ENCODE measurements around the gene RABGAP1.
"Not testable (repeated sequence)": the region's sequence is repeated elsewhere in the genome, so short reads cannot be mapped to it uniquely, and the experiment has no call there.

Gene RABGAP1

DNA sequence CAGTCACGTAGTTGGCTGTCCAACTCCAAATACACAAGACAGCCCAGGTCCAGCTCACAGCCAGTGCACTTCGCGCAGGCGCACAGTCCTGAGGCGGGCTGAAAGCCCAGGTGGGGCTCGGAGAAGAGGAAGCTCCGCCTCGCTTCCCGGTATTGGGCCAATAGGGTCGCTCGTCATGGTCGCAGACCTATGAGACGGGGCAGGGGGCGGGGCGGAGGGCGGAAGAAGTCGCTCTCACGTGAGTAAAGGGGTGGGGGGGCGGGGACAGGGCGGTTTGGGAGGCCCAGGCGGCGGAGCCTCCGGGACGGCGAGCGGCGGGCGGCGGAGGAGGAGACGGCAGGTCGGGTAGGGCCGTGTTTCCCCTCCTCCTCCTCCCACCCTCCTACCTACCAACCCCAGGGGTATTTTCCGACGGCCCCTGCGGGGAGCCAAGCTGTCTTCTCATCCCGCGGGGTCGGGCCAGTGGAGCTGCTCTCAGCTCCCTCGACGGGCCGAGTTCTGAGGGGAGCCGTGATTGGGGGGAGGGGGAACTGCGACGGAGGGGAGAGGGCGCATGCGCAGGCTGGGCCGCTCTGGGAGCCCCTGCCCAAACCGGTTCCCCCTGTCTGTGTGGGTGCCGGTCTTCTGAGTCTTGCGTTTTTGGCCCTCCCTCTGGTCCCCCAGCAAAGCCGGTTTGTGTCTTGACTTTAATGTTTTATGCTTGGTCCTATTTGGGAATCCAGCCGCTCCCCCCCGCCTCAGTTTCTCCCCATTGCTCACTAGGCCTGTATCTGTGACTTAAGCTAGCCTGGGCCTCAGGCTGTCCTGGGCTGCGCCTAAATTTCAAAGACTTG is at the start of gene RABGAP1:
Gene RABGAP1 (plus strand): TSS at position 272 of the 833 bp plus-strand sequence. CDS start 16,040 bp downstream, outside the sequence.
- DNase-seq, result peak; percentile 96

DNA sequence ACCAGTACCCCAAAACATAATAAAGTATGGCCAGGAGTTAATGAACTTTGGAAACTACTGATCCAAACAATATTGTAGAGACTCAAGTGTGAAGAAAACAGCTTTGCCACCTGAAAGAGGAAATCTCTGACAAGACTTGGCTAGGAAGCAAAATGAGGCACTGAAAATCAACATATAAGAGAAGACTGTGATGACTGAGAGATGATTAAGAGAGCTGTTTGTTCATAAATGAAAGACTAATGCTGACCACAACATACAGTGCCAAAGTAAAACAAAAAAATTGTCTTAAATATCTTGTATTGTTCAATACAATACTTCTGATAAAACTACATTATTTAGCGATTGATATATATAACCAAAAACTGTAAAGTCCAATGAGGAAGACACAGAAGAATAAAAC is 42.9 kb upstream of the RABGAP1 start:
- DNase-seq, result no peak

DNA sequence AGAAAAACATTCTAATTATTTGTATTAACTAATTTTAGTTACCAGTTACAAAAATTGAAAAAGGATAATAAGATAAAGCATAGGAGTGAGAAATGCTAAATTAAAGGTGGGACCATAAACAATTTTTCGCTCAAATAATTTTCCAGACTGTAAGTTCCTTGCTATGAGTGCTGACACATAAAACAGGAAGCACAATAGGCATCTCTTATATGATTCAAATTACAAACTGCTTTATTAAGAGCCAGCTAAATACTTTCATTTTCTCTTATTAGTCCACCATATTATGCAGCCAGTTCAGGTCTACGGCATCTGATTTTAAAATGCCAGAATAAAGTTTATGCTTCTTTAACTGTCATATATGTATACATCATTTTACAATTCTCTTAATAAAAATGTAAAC is 40.0 kb upstream of the RABGAP1 start:
- no peak for DNase-seq

DNA sequence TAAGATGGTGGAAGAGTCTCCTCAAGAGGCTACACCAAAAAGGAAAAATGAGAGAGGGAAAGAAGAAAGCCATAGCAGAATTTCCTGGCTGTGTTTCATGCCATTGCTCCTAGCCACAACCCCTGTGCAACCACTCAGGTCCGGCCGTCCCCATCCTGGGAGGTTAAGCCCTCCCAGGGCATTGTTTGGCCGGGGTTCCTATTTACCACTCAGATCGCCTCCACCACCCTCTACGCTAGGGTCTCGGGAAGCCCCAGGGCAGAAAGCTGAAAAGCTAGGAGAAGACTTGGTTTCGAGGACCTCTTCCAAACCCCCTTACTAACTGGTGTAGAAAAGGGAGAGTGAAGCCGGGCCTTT is 36.4 kb upstream of the RABGAP1 start:
- no peak for DNase-seq

DNA sequence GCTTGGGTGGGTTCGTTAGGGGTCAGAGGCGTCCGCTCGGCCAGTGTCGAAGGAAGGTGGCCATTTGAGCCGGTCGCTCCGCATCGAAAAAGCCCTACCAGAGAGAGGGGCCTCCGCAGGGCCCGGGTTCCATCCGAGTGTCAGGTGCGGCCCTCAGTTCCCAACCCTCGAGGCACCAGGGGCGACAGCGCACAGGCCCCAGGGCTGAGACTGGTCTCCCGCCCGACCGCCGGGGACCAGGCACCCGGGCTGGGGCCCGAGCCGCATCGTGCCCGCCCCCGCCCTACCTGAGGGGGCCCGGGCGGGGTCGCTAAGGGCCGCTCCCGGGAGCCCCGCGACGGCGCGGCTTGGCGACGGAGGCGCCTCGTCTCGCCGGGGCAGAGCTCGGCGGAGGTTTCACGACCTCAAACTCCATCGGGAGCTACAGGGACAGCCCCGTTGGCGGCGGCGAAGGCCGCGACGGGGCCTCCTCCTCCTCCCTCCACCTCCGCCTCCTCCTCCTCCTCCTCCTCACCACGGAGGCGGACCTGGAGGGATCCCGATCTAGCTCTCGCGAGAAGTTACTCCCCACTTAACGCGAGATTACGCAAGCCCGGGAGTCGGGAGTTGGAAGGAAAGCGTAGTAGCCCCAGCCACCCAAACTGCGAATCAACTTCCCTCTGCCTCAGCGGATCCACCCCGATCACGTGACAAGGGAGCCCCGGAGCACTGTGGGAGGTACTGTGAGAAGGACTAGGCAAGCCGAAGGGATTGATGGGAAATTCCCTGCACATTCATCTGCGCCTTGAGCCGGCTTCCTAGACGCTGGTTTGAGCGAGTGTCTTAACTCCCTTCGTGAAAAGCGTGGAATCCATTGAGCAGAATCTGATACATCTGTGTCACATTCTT is 35.8 kb upstream of the RABGAP1 start, which contains the start of gene RC3H2:
Gene RC3H2 (minus strand): TSS at position 537 of the 888 bp plus-strand sequence. CDS start 7,850 bp downstream, outside the sequence.
- peak; percentile 94 for DNase-seq

DNA sequence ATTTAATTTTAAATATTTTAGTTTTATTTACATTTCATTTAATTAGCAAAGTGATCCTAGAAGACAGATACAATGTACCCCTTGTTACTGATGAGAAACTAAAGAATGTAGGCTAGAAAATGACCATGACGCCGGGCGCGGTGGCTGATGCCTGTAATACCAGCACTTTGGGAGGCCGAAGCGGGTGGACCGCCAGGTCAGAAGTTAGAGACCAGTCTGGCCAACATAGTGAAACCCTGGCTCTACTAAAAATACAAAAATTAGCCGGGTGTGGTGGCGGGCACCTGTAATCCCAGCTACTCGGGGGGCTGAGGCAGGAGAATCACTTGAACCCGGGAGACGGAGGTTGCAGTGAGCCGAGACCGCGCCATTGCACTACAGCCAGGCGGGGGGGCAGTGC is 34.7 kb upstream of the RABGAP1 start:
- DNase-seq, result not testable (repeated sequence)

DNA sequence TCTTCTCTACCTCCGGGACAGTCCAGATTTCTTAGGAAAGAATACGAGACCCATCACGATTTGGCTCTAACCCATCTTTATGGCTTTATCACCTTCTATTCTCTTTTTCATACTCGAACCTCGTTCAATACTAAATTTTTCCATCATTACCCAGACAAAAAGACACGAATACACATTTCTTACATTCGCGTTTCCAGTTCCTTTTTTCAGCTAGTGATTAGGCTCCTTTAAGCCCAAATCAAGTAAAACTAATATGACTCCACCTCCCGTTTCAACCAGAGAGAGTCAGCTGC is 28.2 kb upstream of the RABGAP1 start:
- no peak for DNase-seq

DNA sequence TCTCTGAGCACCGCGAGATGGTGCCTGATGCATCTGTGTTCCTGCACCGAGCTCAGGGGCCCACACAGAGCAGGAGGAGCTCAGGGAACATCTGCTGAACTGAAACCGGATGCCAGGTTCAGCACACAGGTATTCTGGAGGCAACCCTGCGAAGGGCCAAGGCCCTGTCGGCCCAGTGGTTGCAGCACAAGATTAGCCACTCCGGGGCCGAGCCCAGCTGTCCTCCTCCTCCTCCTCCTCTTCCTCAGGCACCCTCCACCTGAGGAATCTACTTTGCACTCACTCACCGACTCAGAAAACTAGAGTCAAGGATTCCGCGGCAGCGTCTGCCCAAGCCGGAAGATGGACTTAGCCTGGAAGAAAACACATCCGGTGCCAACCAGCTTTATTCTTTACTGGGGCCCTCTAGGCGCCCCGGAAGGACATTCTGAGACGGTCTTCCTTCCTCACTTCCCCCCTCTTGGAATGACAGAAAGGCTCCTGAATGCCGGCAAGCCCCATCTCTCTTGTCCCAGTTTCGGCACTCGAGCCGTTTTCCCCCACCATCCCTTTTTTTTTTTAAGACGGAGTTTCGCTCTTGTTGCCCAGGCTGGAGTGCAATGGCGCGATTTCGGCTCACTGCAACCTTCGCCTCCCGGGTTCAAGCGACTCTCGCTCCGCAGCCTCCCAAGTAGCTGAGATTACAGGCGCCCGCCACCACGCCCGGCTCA is 27.7 kb upstream of the RABGAP1 start, which contains the start of gene ZBTB6:
Gene ZBTB6 (minus strand): TSS at position 360 of the 710 bp plus-strand sequence. CDS start 1,251 bp downstream, outside the sequence.
- peak; percentile 47 for DNase-seq

DNA sequence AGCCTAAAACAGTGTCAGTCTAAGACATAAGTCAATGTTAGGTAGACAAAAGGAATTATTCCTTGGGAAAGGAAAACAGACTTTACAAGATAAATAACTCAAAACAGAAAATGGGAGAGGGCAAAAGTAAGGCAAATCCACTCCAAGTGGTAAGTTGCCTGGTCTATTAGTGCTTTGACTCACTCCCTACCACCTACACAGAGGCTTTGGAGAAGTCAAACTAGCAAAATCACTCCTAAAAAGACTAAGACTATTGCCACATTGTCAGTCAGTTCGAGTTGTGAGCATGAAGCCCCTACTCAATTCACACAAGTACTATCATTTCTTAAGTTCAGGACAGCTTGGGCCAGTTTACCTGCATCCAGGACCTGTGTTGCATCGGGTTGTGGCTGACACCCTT is 22.5 kb upstream of the RABGAP1 start:
- no peak for DNase-seq

DNA sequence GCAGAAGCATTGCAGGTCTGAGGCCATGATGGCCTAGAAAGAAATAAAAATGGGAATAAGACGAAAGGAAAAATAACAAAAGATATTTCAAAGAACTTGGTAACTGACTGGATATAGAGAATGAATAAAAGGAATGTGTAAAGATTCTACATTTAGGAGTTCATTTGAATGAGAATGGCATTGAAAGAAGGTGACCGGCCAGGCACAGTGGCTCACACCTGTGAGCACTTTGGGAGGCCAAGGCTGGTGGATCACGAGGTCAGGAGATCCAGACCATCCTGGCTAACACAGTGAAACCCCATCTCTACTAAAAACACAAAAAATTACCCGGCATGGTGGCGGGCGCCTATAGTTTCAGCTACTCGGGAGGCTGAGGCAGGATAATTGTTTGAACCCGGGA is 18.1 kb upstream of the RABGAP1 start:
- DNase-seq, result no peak

DNA sequence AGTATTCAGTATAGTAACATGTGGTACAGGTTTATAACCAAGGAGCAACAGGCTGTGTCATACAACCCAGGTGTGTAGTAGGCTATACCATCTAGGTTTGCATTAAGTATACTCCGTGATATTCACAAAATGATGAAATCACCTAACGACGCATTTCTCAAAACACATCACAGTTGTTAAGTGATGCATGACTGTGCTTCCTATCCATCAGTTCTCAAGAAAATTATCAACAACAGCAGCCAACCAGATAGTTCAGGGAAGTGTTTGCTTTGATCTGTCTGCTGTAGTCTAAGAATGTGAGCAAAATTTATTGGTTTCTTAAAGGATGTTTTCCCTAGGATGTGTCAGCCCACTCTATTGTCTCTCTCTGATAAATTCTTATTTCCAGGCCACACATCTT is 16.9 kb upstream of the RABGAP1 start:
- DNase-seq, result no peak

DNA sequence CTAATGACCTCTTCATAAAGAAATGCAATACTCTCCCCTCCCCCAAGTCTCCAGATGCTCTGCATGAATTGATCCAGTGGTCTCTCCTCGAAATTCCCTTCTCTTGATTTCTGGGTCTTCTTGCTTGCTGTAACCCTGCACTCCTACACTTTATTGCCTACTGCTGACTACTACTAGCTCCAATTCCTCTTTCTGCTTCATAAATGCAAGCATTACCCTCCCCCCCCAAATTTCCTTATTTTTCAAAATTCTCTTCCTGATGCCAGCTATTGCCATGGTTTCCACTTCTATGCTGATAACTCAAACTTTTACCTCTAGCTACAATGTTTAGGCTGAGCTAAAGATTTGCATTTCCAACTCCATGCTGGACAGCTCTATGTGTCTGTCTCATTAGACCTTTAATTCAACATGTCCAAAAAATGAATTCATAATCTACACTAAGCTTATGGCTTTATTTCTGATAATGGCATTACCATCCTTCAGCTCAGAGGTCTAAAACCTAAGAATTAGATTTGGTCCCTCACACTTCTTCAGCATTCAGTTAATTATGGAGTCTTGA is 10.9 kb upstream of the RABGAP1 start:
- no peak for DNase-seq

DNA sequence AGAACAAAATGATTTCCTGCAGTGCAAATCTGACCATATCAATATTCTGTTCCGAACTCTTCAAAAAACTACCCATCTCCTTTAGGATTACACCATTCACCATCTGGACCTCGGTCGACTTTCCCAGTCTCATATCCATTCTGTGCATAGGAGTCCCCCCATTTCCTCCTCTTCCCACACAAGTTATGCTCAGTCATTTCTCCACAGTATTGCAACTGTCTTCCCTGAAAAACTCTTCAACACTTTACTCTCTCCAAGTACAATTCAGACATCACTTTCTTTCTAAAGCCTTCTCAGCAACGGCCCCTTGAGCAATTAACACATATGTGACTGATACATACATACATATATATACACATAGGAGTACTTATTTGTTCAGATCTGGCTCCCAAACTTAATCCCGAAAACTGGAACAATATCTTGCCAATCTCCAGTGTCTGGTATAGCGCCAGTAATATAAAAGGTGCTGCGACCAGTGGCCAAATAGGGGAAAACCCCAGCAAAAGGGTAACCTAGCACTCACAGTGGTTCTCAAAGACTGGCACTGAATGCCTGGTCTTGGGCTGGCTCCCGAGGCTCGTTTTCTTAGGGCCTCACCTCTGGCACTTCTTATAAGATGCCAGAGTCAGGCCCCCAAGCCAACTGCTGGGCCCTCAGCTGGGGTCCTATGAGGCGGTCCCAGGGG is 10.1 kb upstream of the RABGAP1 start:
- no peak for DNase-seq

DNA sequence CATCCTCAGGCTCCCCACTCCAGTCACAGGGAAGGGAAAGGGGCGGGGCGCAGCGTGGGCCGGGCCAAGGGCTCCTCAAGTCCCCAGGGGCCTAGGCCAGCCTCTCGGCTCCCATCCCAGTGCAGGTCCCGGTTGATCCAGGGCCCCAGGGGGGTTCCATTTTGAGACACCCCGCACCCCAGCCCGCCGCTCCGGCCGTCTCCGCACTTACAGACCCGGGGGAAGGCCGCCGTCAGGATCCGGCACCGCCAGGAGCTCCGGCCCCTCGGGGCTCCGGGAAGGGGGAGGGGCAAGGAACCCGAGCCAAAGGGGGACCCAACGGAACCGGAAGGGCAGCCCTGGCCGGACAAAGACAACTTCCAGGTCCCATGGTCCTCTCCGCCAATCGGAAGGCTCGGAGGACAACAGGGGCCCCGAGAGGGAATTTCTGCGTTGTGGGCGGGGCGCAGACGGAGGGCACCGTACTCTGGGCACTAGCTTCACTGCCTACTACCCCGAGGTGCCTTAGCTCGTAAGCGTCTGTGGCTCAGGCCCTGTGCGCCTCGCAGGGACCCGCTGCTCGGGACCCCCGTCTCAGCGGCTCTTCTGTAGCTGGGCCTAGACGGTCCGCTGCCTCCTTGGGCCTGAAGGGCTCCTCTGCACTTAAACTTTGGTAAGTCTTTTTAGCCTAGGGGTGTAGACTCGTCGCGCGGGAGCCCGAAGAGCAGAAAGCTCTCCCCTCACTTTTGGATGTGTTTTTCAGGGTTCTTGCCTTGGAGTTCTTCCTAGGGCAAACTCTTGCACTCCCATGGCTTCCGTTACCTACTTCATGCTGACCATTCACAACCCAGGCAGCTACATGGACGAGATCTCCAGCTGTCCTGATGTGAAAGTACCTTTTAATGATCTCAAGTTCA is 9.3 kb upstream of the RABGAP1 start, which contains the start of gene ZBTB26:
Gene ZBTB26 (minus strand): TSS at position 287 of the 896 bp plus-strand sequence. CDS start 11,578 bp downstream, outside the sequence.
- peak; percentile 75 for DNase-seq

DNA sequence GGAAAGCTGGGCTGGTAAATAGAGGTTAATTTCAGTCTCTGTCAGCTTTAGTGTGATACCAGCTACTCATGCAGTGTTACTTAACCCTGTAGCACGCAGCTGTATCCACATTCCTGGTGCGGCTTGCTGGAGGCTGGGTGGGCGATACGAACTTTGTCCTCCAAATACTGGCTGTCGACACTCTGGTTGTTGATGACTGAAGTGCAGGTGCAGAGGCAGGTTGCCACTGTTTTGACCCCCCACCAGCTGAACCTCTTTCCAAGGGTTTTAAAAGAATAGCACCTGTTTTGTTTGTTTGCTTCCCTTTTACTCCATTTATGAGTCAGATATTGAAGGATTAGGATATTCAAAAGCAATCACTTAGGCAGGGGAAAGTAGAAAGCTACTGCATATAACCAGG is 4.4 kb upstream of the RABGAP1 start:
- DNase-seq, result no peak

DNA sequence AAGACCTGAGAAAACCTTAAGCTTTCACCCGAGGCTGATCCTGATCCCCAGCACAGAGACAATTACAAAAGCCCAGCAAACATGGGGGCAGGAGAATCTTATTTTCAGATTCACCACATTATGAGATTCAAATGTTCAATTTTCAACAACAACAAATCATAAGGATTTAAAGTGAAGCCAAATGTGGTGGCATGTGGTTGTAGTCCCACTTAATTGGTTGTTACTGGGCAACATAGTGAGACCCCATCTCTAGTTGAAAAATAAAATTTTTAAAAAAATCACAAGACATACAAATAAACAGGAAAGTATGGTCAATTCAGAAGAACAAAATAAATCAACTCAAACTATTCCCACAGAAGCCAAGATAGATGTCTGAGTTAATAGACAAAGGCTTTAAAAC is 3.9 kb upstream of the RABGAP1 start:
- no peak for DNase-seq

DNA sequence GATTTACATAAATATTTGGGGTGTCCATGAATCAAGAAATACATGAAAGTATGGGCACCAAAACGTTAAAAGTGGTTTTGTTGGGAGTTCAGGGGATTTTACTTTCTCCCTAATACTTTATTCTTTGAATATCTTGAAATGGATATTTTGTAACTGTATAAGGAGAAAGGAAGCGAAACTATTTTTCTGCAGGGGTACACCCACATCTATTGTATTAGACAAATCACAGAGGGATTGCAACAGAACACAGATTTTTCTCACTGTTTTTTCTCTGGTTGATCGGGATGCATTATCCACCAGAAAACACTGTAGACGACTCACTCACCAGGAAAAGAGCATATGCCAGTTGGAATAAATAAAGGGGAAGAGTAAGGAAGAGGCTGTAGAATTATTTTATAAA is 1.2 kb upstream of the RABGAP1 start:
- no peak for DNase-seq

DNA sequence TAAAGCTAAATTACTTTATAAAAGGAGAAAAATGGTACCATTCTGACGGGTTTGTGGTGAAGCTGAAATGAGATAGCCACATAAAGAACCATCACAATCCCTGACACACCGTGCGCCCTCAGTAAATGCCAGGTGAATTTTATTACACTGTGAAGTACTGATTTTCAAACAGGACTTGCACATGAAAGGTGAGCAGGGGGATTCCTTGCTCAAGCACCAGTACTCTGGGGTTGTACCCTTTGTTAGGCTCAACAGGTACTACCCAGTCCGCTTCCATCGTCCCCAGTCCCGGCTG is 419 bp upstream of the RABGAP1 start:
- no peak for DNase-seq

DNA sequence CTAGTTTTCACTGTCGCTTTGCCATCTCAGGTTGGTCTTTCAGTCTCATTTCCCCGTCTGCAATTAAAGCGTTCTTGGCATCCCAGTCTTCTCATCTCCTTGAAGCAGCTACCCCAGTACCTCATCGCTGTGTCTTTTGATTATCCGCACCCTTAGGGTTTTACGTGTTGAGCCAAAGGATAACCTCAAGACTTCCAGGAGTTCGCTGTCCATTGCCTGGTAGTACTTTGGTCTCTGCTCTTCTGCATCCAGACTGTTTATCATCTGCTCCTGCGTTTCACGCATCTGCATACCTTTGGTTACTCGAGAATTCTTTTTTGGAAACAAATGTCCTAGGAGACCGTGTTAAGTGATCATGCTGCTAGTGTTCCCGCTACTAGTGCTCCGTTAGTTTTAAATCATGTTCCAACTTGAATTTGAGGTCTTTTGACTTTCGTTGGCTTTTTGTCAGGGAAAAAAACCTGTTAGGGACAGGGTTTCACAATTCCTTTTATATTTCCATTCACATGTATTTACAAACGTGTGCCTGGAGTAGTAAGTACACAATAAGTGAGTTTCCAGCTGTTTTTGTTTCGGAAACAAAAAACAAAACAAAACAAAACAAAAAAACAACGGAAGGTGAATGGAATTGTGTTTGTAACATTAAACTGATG is 888 bp downstream of the RABGAP1 start:
- DNase-seq, result no peak

DNA sequence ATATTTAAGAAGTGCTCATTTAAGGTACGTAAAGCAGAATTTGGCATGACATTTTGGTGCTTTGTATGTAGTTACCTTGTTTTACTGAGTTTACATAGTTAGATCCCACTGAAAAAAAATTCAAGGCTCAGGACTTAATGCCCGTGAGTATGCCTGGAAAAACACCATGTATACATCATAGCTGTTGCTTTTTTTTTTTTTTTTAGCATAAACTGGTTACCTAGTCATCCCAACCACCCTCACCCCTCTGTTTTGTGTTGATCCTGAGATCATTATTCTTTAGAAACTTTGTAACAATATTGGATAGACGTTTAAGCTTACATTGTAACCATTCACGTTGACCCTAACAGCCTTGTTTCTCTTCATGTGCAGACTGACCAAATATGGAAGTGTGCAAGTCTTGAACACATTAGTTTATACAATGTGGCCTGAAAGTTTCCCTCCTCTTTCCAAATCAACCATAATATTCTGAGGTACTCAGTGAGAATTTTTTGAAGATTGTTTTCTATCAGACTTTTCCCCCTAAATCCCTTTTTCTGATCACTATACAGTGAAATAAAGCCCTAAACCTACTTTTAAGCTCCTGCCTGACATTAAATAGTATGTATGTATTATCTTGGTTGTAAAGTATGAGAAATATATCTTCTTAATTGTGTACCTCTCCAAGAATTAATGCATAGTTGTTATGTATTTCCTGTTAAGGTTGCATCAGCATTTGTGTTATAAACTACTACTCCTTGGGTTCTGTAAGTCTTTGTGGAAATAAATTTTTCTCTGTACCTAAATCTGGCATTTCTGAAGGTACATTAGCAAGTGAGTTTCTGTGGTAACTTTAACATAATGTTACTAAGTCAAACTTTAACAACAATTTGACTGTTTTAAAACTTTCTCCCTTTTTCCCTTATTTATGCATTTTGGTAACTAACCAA is 4.4 kb downstream of the RABGAP1 start:
- no peak for DNase-seq
